Activated naive CD8-positive, alpha-beta T cell treated with anti-CD3 and anti-CD28 coated beads for 36 hours (primary cell): Measurements from ENCODE around the gene S100B. TPM values are rescaled to one million over a fixed set of nuclear protein-coding genes. Genes with fewer than 3 reads are reported as not detected.

Experiments
- DNase-seq: peaks from one replicate; pipeline ENCODE4 v3.0.0; 2021
- H3K27ac Mint-ChIP-seq: one replicate; pipeline ENCODE4 v1.8.0; 2022; ENCODE audit warnings: mild to moderate bottlenecking, moderate library complexity, mixed read lengths
- H3K27me3 Mint-ChIP-seq: one replicate; pipeline ENCODE4 v1.8.0; 2022; ENCODE audit warnings: mild to moderate bottlenecking, mixed read lengths
- H3K36me3 Mint-ChIP-seq: one replicate; pipeline ENCODE4 v1.8.0; 2021; ENCODE audit warnings: mild to moderate bottlenecking, mixed read lengths
- H3K4me1 Mint-ChIP-seq: one replicate; pipeline ENCODE4 v1.8.0; 2021; ENCODE audit warnings: mixed read lengths
- H3K4me3 Mint-ChIP-seq: one replicate; pipeline ENCODE4 v1.8.0; 2022; ENCODE audit warnings: mild to moderate bottlenecking, moderate library complexity, mixed read lengths
- H3K9me3 Mint-ChIP-seq: one replicate; pipeline ENCODE4 v1.8.0; 2022; ENCODE audit warnings: mixed read lengths
- total RNA-seq, 2 experiments: library from RNA; stranded (reverse); gene quantifications; one replicate each; pipeline ENCODE4 v1.2.3, GENCODE V29; 2021

S100B gene
- total RNA-seq, 2 experiments from 2014 or later, result 8.7 to 10.5 TPM

- H3K9me3 Mint-ChIP-seq, result no peaks in the 10 kb centered on the region
- no peak for DNase-seq
- peaks cover 67% of the 10 kb centered on the region for H3K36me3 Mint-ChIP-seq
- no peak overlapping the region for H3K4me3 Mint-ChIP-seq
- H3K27ac Mint-ChIP-seq, result peak overlapping the region; percentile 8
- peaks cover 63% of the 10 kb centered on the region for H3K4me1 Mint-ChIP-seq
- H3K27me3 Mint-ChIP-seq, result no peaks in the 10 kb centered on the region
These were observed 40.5 kb downstream of the S100B start for GRCh38 chr21:46564391-46564790.

GRCh38 chr21:46562964-46563607, 41.8 kb downstream of the S100B start:
- Mint-ChIP-seq H3K4me3 (no peak overlapping the region), H3K36me3 (peaks cover 62% of the 10 kb centered on the region), H3K9me3 (no peaks in the 10 kb centered on the region), H3K27ac (peak overlapping the region; percentile 94), H3K27me3 (no peaks in the 10 kb centered on the region), H3K4me1 (peaks cover 65% of the 10 kb centered on the region)
- DNase-seq, result no peak

DNA sequence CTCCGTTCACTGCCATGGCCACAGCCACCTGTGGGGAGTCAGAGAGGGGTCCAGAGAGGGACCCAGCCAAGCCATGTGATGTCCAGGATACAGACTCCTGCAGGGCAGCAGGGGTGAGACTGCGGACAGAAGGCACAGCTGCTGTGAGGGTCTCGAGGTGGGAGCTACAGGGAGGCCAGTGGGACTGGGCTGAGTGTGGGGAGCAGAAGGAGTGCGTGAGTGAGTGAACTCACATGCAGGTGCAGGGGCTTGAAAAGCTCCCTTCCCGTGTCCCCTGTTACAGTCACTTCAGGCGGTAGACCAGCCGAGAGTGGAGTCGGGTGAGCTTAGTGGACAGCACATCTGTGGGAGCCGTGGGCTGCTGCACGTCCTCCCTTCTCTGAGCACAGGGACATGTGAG, 42.4 kb downstream of the S100B start:
- Mint-ChIP-seq H3K4me3 (peak overlapping the region; percentile 5), H3K27me3 (no peaks in the 10 kb centered on the region), H3K27ac (peak overlapping the region; percentile 94), H3K4me1 (peaks cover 65% of the 10 kb centered on the region), H3K9me3 (no peaks in the 10 kb centered on the region), H3K36me3 (peaks cover 58% of the 10 kb centered on the region)
- no peak for DNase-seq

GRCh38 chr21:46561445-46562090, 43.3 kb downstream of the S100B start:
- Mint-ChIP-seq H3K27ac (peak overlapping the region; percentile 94), H3K4me1 (peaks cover 70% of the 10 kb centered on the region), H3K36me3 (peaks cover 58% of the 10 kb centered on the region)

GRCh38 chr21:46560568-46561444, 44.1 kb downstream of the S100B start:
- H3K27ac Mint-ChIP-seq, result peak overlapping the region; percentile 94
- H3K36me3 Mint-ChIP-seq, result peaks cover 59% of the 10 kb centered on the region
- DNase-seq, result no peak
- H3K27me3 Mint-ChIP-seq, result no peaks in the 10 kb centered on the region
- H3K4me3 Mint-ChIP-seq, result peak overlapping the region; percentile 85
- no peaks in the 10 kb centered on the region for H3K9me3 Mint-ChIP-seq
- H3K4me1 Mint-ChIP-seq, result peaks cover 64% of the 10 kb centered on the region

More at GRCh38 chr21:46561445-46562090, 43.3 kb downstream of the S100B start:
- Mint-ChIP-seq H3K9me3 (no peaks in the 10 kb centered on the region), H3K27me3 (no peaks in the 10 kb centered on the region), H3K4me3 (peak overlapping the region; percentile 85)
- DNase-seq, result peak; percentile 52

DNA sequence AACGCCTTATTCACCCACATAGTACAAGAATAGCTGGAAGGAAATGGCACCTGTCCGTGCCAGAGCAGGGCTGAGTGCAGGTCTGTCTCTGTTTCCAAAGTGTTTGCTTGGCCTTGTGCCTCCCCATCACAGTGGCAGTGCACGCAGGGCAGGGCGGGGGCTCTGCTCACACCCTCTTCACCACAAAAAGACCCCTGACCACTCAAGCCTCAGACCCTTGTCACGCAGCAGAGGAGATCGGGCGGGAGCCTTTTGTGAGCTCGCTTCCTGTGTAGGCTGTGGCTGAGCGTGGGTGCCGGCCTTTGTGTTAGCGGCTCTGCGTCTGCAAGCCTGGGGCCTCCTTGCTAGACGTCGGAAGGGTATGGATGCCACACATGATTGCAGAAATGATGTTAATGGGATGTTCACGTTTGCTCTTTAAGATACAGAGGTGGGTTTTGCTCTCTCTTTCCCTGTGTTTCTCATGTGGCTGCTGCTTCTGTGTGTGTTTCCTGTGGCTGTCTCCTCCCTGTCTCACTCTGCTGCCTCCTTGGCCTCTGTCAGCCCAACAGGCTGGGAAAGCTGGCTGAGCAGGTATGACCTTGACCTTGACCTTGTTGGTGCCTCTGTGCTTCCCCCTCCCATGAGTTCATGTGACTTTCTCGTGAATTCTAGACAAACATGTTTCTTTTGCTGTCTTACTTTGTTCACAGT, 45.4 kb downstream of the S100B start:
- Mint-ChIP-seq H3K4me1 (peaks cover 63% of the 10 kb centered on the region), H3K27me3 (no peaks in the 10 kb centered on the region), H3K27ac (peak overlapping the region; percentile 94), H3K4me3 (peak overlapping the region; percentile 85), H3K9me3 (no peaks in the 10 kb centered on the region), H3K36me3 (peaks cover 50% of the 10 kb centered on the region)
- DNase-seq, result peak; percentile 74

DNA sequence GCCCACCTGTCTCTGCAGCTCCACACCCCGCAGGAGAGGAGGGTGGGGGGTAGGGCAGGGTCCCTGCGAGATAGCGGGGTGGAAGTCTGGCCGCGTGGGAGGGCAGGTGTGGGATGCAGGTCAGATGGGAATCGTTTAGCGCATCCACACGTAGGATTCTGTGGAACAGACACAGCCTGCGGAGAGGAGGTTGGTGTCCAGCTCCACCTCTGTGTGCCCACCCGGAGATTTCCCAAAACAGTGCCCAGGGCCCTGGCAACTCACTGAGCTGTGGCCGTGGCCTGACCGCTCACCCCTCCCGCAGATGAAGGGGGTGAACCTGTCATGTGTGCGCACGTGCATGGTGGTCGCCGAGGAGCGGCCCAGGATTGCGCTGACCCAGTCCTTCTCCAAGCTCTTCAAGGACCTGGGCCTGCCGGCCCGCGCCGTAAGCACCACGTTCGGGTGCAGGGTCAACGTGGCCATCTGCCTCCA, 46.9 kb downstream of the S100B start:
- H3K27me3 Mint-ChIP-seq, result no peaks in the 10 kb centered on the region
- H3K9me3 Mint-ChIP-seq, result no peaks in the 10 kb centered on the region
- H3K4me3 Mint-ChIP-seq, result no peak overlapping the region
- no peak for DNase-seq
- peak overlapping the region; percentile 94 for H3K27ac Mint-ChIP-seq
- peaks cover 70% of the 10 kb centered on the region for H3K4me1 Mint-ChIP-seq
- peaks cover 50% of the 10 kb centered on the region for H3K36me3 Mint-ChIP-seq

DNA sequence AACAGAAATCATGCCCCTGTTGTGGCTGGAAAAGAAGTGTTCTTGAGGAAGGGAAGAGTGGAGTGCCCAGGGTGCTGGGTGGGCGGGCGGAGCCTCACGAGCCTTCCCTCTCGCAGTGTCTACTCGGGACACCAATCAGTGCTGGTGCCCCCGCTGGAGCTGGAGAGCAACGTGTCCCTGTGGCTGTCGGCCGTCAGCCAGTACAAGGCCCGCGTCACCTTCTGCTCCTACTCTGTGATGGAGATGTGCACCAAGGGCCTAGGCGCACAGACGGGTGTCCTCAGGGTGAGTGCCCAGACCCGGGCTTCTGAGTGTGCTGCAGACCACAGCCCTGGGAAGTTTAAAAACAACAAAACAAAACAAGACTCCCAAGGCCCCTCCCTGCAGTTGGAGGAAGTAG, 47.4 kb downstream of the S100B start:
- H3K4me3 Mint-ChIP-seq, result no peak overlapping the region
- no peak overlapping the region for H3K27ac Mint-ChIP-seq
- no peaks in the 10 kb centered on the region for H3K9me3 Mint-ChIP-seq
- H3K27me3 Mint-ChIP-seq, result no peaks in the 10 kb centered on the region
- DNase-seq, result no peak
- peaks cover 45% of the 10 kb centered on the region for H3K36me3 Mint-ChIP-seq
- peaks cover 73% of the 10 kb centered on the region for H3K4me1 Mint-ChIP-seq

DNA sequence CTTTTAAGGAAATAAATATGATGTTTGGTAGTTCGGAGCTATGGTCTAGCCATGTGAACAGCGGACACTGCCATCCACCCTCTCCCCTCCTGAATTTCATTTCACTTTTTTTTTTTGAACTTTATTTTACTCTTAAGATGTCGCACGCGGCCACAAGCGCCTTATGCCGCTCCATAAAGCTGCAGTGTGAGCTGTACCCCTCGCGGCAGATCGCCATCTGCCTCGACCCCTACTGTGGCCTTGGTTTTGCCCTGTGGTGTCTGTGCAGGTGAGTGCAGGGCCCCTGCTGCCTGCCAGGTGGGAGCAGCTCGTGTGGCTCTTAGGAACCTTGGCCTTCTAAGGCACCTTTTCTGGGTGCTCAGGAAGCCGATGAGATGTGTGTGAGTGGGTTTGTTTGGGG, 48.1 kb downstream of the S100B start:
- Mint-ChIP-seq H3K36me3 (peaks cover 38% of the 10 kb centered on the region), H3K4me1 (peaks cover 70% of the 10 kb centered on the region), H3K27me3 (no peaks in the 10 kb centered on the region), H3K4me3 (no peak overlapping the region), H3K9me3 (no peaks in the 10 kb centered on the region), H3K27ac (no peak overlapping the region)
- no peak for DNase-seq

DNA sequence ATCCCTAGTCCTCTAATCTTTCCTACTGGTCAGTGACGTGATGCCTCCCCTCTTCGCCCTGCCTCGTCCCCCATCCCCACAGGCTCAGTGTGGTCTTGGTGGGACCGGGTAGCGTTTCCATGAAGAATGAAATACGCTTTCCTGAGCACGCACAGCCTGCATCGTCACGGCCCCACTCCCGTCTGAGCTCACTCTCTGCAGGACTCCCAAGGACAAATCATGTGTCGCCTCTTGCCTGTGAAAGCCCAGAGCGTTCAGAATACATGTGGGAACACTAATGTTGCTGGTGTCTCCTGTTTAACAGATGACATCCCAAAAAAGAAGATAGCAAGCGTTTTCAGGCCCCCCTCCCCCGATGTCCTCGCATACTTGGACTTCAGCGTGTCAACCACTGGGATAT, 49.2 kb downstream of the S100B start:
- H3K27me3 Mint-ChIP-seq, result no peaks in the 10 kb centered on the region
- H3K27ac Mint-ChIP-seq, result no peak overlapping the region
- H3K4me1 Mint-ChIP-seq, result peaks cover 68% of the 10 kb centered on the region
- no peak for DNase-seq
- no peaks in the 10 kb centered on the region for H3K9me3 Mint-ChIP-seq
- no peak overlapping the region for H3K4me3 Mint-ChIP-seq
- peaks cover 29% of the 10 kb centered on the region for H3K36me3 Mint-ChIP-seq

DNA sequence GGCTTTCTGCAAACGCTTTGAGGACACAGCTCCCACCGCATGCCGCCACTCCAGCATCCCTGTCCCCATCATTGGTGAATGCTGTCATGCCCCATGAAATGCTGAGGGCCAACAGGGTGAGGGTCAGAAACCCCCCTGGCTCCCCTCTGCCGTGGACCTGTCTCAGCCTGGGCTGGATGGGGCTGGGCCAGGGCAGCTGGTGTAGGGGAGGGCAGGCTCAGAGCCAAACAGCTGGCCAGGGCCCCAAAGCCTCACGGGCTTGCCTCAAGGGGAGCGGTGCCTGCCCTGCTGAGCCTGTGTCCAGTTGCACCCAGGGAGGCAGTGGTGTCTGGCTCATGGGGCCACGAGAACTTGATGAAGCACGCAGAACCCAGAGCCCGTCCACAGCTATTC, 49.7 kb downstream of the S100B start:
- Mint-ChIP-seq H3K36me3 (peaks cover 29% of the 10 kb centered on the region), H3K27ac (no peak overlapping the region), H3K27me3 (no peaks in the 10 kb centered on the region), H3K4me1 (peaks cover 69% of the 10 kb centered on the region), H3K4me3 (no peak overlapping the region), H3K9me3 (no peaks in the 10 kb centered on the region)
- DNase-seq, result no peak

- Mint-ChIP-seq H3K4me3 (no peak overlapping the region), H3K27ac (no peak overlapping the region), H3K4me1 (peaks cover 65% of the 10 kb centered on the region), H3K36me3 (peaks cover 25% of the 10 kb centered on the region), H3K9me3 (no peaks in the 10 kb centered on the region), H3K27me3 (no peaks in the 10 kb centered on the region)
- DNase-seq, result no peak
These were observed 50.3 kb downstream of the S100B start for GRCh38 chr21:46554431-46555224.

GRCh38 chr21:46553993-46554392, 50.9 kb downstream of the S100B start:
- Mint-ChIP-seq H3K36me3 (peaks cover 25% of the 10 kb centered on the region), H3K27ac (no peak overlapping the region), H3K27me3 (no peaks in the 10 kb centered on the region), H3K4me3 (no peak overlapping the region), H3K4me1 (peaks cover 58% of the 10 kb centered on the region), H3K9me3 (no peaks in the 10 kb centered on the region)
- DNase-seq, result no peak

DNA sequence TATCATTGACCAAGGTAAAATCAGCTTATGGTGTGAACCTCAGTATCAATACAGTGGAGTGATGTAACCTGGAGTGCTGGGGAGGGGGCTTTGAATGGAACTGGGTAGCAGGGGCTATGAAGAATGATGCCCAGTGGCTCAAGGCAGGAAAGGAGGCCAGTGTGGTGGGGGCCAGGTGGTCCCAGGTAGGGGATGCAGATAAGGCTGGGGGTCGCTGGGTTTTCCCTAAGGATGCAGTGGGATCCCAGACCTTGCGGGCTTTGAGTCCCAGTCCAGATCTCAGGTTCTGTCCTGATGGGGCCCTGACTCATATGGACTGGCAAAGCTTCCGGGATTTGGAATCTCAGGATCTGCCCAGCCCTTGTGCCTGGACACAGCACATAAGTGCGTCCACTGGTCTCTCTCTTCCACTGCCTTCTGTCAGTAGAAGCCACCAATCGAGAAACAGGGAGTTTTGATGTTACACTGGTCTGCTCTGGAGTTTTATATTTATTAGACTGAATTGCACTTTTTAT, 52.0 kb downstream of the S100B start:
- Mint-ChIP-seq H3K27me3 (no peaks in the 10 kb centered on the region), H3K9me3 (no peaks in the 10 kb centered on the region), H3K4me3 (no peak overlapping the region)

More for the DNA sequence above, 52.0 kb downstream of the S100B start:
- H3K36me3 Mint-ChIP-seq, result peaks cover 31% of the 10 kb centered on the region
- DNase-seq, result no peak
- peaks cover 54% of the 10 kb centered on the region for H3K4me1 Mint-ChIP-seq
- peak overlapping the region; percentile 82 for H3K27ac Mint-ChIP-seq
